ENCODE results near the gene DEAF1.

Gene DEAF1

DNA sequence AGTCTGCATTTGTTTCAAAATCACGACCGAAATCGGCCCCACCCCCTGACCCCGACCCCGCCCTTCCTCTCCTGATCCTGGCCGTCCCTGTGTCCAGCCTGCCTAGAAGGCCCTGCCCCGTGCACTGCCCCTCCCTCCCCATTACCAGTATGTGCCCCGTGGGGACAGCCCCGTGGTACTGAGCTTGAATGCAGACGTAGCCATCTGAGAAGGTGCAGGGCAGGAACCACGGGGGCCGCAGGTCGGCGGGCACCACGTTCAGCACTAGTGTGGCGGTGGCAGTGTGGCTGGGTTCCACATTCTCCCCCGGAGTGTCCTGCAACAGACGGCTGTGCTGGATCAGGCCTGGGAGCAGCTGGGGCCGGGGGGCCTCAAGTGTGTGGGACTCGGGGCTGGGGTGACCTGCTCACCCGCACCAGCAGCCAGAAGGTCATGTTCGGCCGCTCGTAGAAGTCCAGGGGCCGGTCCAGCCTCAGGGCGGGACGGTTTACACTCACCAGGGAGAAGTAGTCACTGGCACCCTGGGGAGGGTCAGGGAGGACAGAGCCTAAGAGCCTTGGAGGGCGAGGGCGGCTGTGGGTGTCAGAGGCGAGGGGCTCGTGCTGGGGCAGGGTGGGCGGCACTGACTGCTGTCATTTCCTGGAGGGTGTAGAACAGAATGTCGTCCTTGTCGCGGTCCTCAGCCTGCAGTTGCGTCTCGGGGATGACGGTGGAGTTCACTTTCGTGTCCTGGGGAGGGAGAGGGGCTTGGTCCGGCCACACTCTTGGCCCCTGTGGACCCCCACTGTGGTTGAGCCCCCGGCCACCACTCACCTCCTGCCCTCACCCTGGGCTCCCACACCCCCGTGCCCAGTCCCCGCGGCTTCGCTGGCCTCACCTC, 73.8 kb downstream of the DEAF1 start:
- no peak for DNase-seq

- no peak for DNase-seq
Observed at GRCh38 chr11:620201-620600, 74.8 kb downstream of the DEAF1 start.

DNA sequence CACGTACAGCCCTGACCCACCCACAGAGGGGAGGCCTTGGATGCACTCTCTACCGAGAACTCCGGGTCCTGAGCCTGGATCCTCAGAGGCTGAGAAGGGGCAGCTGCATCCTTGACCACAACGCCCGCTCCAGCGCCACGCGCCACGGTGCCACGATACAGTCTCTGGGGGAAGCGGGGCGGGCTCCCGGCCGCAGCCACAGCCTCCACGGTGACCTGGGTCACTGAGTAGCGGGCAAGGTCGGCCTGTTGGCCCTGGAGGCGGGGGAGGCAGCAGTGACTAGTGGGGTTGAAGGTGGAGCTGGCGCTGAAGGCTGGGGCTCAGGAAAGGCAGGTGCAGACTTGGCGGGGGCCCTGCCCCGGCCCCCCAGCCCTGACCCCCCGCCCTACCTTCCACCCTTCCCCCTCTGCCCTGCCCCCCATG, 75.4 kb downstream of the DEAF1 start:
- no peak for DNase-seq

- DNase-seq: no peak
Observed at GRCh38 chr11:618856-619627, 76.0 kb downstream of the DEAF1 start.

DNA sequence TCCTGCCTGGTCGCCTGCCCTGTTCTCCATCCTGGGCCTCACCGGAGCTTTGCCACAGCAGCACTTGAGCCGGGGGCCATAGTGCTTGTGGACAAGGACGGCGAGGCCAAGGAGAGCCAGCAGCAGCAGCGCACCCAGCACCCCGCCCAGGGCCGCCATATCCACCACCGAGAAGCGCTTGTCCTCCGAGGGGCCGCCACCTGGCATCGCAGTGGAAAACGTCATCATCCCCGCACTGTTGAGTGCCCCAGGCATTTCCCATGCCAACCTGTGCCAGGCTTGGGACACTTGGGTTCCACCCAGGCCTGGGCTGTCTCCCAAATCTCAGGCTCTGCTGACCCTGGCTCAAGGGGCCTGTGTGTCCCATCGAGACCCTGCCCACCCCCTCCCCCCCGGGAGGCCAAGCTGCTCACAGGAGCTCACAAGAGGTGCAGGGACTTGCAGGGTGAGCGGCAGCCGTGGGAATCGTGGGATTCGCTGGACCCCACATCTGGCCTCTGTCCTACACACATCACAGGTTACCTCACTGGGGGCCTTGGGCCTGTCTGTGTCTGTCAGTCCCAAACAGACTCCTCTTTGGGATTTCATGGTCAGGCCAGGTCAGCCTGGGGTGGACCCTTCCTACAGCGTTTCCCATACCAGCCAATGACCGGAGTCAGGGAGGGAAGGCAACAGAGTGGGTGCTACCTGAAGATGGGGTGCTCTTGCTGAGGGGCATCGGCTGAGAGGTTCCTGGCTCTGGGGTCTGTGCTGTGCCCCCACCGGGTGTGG, 76.9 kb downstream of the DEAF1 start:
- DNase-seq: no peak

GRCh38 chr11:617199-617911, 77.7 kb downstream of the DEAF1 start:
- DNase-seq: no peak

GRCh38 chr11:616320-617198, 78.5 kb downstream of the DEAF1 start:
- no peak for DNase-seq

- peak; percentile 62 for DNase-seq
Observed at GRCh38 chr11:615504-616319, 79.3 kb downstream of the DEAF1 start, which contains the start of gene IRF7. Gene IRF7, minus strand, starts transcription at chr11:615950. Its CDS starts 586 bp downstream, at chr11:615364.

DNA sequence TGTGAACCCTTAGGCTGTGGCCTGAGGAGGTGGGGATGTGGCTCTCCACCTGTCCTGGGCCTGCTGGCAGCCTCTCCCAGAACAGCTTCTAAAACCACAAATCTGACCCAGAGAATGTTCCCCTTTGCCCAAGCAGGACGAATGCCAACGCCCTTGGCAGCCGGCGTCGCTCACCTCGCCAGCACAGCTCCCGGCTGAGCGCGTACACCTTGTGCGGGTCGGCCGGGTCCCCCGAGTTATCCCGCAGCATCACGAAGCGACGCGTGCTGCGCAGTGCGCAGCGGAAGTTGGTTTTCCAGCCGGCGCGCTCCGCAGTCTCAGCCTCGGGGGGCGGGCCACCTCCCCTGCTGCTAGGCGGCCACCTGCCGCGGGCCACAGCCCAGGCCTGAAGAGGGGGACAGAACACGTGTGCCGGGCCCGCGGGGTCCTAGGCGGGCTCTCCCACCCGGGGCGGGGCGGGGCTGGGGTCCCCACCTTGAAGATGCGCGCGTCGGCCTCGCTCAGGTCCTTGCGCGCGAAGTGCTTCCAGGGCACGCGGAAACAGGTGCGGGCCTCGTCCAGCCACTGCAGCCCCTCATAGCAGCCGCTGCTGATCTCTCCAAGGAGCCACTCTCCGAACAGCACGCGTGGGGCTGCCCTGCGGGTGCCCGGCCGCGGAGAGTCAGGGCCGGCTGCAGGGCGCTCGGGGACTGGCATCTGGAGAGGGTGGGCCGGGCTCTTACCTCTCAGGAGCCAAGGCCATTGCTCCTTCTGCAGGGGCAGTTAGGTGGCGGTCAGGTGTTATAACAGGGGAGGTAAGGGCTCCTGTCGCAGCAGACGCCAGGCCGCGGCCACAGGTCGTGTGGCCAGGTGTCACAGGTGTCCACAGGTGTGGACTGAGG, 80.2 kb downstream of the DEAF1 start:
- DNase-seq: no peak

- DNase-seq: no peak
Observed at GRCh38 chr11:614021-614622, 80.9 kb downstream of the DEAF1 start.

GRCh38 chr11:613369-613968, 81.6 kb downstream of the DEAF1 start:
- no peak for DNase-seq

DNA sequence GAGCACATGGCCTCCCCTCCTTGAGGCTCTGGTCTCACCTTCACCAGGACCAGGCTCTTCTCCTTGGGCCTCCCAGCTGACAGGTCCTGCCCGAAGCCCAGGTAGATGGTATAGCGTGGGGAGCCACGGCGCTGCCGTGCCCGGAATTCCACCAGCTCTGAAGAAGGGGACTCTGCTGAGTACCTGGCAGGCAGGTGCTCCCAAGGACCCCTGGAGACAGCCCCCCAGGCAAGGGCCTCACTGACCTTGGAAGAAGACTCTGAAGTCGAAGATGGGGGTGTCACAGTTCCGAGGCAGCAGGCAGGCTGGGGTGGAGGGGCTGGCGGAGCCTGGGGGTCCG, 82.1 kb downstream of the DEAF1 start:
- DNase-seq: no peak

DNA sequence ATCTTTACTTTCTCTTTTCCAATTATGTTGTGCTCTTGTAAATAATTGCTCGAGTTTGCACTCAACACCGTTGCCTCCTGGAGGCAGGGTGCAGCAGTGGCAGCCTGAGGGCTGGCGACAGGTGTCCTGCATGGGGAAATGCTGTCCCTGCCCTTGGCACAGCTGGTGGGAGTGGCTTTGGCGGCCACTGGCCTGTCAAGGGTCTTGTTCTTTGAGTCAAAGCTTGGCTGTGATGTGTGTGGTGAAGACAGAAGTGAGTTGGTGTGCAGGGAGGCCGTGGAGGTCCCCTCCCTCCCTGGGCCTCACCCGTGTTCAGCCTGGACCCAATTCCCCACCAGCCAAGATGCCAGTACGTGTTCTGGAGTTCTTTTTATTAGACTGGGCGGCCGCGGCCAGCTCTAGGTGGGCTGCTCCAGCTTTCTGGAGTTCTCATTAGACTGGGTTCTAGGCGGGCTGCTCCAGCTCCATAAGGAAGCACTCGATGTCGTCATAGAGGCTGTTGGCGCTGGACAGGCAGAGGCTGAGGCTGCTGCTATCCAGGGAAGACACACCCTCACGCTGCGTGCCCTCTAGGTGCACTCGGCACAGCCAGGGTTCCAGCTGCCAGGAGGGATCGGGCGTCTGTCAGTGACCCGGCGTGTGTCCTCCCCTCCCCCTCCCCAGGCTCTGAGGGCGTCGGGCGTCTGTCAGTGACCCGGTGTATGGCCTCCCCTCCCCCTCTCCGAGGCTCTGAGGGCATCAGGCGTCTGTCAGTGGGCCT, 82.6 kb downstream of the DEAF1 start:
- no peak for DNase-seq

- DNase-seq: no peak
Observed at GRCh38 chr11:611001-611996, 83.7 kb downstream of the DEAF1 start.

DNA sequence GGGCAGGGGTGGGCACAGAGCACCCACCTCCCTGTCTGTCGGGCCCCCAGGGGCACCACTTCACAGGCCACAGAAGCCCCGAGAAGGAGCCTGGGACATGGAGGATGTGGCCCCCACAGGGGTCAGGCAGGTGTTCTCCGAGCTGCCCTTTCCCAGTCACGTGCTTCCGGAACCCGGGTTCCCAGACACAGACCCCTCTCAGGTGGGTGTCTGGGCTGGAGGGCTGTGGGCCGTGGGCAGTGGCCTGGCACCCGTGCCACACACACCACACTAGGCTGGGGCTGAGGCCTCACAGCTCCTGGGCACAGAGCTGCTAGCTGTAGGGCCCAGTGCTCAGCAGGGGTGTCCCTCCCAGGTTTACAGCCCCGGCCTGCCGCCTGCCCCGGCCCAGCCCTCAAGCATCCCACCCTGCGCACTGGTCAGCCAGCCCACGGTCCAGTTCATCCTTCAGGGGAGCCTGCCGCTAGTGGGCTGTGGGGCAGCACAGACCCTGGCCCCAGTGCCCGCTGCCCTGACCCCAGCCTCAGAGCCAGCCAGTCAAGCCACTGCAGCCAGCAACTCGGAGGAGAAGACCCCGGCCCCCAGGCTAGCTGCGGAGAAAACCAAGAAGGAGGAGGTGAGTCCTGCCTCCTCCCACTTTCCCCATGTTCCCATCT, 84.7 kb downstream of the DEAF1 start:
- no peak for DNase-seq

GRCh38 chr11:609341-609811, 85.6 kb downstream of the DEAF1 start:
- no peak for DNase-seq

Measured in T1000 (cell line).